HG02610 (cell line): Measurements from ENCODE around the gene APOL1.

ENCODE experiments used
- ATAC-seq: cut with Tn5 transposase; IDR thresholded peaks from one replicate; pipeline ENCODE4 v1.9.1; 2021; ENCODE audit warnings: mild to moderate bottlenecking, moderate library complexity; ENCODE audit not compliant: unreplicated experiment

APOL1 gene

DNA sequence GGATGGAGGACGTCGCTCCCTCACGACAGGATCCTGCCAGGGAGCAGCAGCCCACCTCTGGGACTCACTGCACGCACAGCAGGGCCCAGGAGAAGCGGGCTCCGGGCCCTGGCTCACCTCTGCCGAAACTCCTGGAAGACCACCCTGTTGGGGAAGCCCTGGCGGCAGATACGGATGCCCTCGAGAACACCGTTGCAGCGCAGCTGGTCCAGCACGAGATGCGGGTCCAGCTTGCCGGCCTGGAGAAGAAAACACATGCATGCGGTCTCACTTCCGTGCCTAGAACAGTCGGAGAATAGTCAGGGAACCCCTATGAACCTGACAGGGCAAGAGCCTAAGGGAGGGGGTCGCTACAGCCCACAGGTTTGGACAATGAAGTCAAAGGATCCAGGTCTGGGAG lies 52.9 kb downstream of the APOL1 start:
- ATAC-seq = no peak

GRCh38 chr22:36306227-36306626 lies 53.3 kb downstream of the APOL1 start:
- ATAC-seq = no peak

- ATAC-seq = no peak
These were observed 55.9 kb downstream of the APOL1 start for GRCh38 chr22:36308880-36309279.

DNA sequence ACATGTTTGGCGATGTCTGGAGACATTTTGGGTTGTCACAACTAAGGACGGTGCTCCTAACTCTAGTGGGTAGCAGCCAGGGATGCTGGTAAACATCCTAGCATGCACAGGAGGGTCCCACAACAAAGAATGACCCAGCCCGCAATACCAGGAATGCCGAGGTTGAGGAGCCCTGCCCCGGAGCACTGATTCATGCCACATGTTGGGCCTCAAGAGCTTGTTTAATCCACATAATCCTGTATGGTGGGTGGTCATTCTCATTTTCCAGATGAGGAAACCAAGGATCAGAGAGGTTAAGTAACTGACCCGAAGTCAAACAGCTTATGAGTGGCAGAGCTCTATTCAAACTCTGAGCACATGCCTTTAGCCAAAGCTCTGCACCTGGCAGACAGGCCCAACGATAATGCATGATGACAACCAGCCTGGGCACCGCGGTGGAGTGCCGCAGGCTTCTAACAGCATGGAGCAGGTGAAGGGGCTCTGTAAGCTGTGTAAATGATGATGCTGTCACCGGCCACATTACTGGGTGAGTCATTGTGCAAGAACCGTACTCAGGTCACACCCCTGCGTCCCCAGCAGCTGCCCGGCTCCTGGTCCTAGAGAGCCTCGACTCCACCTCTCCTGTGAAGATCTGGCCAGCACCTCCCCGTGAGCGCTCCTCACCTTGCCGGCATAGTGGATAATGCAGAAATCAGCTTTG lies 58.6 kb downstream of the APOL1 start:
- no peak for ATAC-seq

GRCh38 chr22:36315325-36315724 lies 62.4 kb downstream of the APOL1 start:
- no peak for ATAC-seq

DNA sequence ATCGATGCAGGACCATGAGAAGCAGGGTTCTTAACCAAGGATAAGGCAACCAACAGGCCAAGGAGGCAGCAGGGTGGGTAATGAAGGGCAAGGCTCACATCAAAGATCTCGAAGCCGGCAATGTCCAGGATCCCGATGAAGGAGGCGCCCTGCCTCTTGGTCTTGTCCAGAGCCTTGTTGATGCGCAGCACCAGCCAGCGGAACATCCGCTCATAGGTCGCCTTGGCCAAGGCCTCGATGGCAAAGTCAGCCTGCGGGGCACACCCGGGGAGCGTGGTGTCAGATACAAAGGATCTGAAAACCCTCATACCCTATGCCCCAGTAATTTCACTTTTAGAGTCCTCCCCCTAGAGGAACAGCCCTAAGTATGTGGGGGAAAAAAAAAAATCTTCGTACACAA lies 63.5 kb downstream of the APOL1 start:
- no peak for ATAC-seq
